Activated CD4-positive, alpha-beta T cell treated with anti-CD3 and anti-CD28 coated beads, Interleukin-2, amount 10 ng/mL, durations not matched to agents 24 days and 14 days (primary cell): ENCODE measurements around the gene SNAP47. TPM values are rescaled to one million over a fixed set of nuclear protein-coding genes. Genes with fewer than 3 reads are reported as not detected.

Source experiments
- DNase-seq: peaks from one replicate; pipeline ENCODE4 v3.0.0; 2022
- H3K27ac Mint-ChIP-seq: one replicate; pipeline ENCODE4 v1.8.0; 2022; ENCODE audit warnings: mild to moderate bottlenecking, mixed read lengths
- H3K27me3 Mint-ChIP-seq: one replicate; pipeline ENCODE4 v1.8.0; 2022; ENCODE audit warnings: mixed read lengths
- H3K36me3 Mint-ChIP-seq: one replicate; pipeline ENCODE4 v1.8.0; 2022; ENCODE audit warnings: low read depth, mild to moderate bottlenecking, mixed read lengths
- H3K4me1 Mint-ChIP-seq: one replicate; pipeline ENCODE4 v1.8.0; 2021; ENCODE audit warnings: mixed read lengths
- H3K4me3 Mint-ChIP-seq: one replicate; pipeline ENCODE4 v1.8.0; 2022; ENCODE audit warnings: mild to moderate bottlenecking, moderate library complexity, mixed read lengths
- H3K9me3 Mint-ChIP-seq: one replicate; pipeline ENCODE4 v1.8.0; 2021; ENCODE audit warnings: mixed read lengths
- intact Hi-C: fragments of 100-400 bp; cut with micrococcal nuclease; formaldehyde crosslinking; loops from one replicate; pipeline ENCODE4 v1.15.1; 2023
- total RNA-seq: library from RNA; stranded (reverse); gene quantifications from 2 replicates; pipeline ENCODE4 v1.2.3, GENCODE V29; 2022

SNAP47 gene
- total RNA-seq, 1 donor from 2014 or later, result 30.9 TPM

DNA sequence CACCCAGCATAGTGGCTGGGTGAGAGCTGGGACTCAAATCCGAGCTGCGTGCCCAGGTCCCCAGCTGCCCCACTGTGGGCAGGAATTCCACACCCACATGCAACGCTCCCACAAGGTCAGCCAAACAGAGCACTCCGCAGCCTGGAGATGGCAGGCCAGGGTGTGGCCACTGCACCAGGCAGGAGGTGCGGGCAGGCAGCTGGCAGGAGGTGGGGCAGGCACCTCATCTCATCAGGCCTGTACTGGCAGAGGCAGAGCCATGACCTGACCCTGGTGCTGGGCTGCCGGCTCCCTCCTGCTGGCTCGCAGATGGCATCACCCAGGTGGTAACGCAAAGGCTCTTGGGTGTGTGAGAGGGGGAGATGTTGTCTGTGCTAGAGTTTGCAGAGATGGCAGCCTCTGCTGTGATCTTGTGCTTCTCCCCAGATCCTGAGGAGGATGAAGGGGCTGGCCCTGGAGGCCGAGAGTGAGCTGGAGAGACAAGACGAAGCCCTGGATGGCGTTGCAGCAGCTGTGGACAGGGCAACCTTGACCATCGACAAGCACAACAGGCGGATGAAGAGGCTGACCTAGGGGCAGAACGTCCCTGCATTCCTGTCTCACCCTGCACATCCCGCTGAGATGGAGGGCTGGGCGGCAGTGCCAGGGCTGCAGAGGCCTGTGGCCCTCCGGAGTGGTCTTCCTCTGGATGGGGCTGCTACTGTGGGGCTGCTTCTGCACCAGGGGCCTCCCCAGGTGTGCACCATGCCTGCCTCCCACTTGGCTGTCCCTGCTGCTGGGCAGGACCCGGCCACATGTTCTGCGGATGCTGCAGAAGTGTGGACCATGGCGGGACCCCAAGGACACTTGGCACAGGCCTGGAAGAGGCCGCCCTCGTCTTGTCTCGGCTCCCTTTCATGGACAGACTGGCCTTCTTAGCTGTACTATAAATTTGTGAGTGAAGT, 45.1 kb downstream of the SNAP47 start:
- intact Hi-C loops, result no loop called here
- H3K4me3 Mint-ChIP-seq, result no peak overlapping the region
- peaks cover under 1% of the 10 kb centered on the region for H3K4me1 Mint-ChIP-seq
- no peak overlapping the region for H3K27ac Mint-ChIP-seq
- DNase-seq, result no peak
- no peaks in the 10 kb centered on the region for H3K27me3 Mint-ChIP-seq
- no peaks in the 10 kb centered on the region for H3K9me3 Mint-ChIP-seq
- H3K36me3 Mint-ChIP-seq, result peaks cover 8% of the 10 kb centered on the region

DNA sequence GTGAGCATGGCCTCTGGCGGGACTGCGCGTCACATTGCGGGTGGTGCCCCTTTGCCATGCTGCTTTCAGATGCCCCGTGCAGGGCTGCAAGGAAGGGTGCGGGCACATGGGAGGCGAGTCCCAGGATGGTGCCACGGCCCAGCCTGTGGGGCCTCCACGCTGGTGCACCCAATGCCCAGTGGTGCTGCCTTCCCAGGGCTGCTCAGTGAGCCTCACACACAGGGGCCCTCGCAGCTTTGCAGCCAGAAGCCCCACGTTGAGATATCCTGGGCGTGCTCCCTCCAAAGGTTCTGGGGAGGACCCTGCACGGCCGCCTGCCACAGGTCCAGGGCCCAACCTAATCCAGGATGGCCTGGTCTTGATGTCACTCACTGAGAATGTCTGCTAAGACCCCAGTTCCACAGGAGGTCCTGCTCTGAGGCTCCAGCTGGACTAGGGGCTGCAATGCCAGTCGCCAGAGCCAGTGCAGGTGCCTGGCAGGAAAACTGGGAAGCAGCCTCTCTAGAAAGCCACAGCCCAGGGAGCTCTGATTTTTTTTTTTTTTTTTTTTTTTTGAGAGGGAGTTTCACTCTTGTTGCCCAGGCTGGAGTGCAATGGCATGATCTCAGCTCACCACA, 46.2 kb downstream of the SNAP47 start:
- Mint-ChIP-seq H3K27ac (no peak overlapping the region), H3K4me3 (no peak overlapping the region), H3K27me3 (peaks cover 2% of the 10 kb centered on the region), H3K9me3 (no peaks in the 10 kb centered on the region), H3K4me1 (peaks cover 3% of the 10 kb centered on the region), H3K36me3 (peaks cover 8% of the 10 kb centered on the region)
- no peak for DNase-seq
- intact Hi-C loops, result no loop called here

DNA sequence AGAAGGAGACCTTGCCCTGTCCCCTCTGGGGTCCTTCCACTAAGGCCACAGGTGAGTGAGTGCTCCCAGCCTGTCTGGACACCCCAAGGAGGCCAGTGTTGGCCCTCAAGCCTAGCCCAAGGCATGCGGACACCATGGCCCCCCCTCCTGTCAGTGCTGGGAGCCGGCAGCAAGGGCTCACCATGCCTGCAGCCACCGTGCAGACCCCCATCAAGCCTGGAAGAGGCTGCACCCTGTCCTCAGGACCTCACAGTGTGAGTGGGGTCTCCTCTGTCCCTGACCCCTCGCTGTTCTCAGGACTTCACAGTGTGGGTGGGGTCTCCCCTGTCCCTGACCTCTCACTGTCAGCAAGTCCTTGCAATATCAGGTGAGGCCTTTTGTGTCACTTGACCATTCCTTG, 47.0 kb downstream of the SNAP47 start:
- intact Hi-C loops, result no loop called here
- Mint-ChIP-seq H3K27ac (no peak overlapping the region), H3K36me3 (peaks cover 6% of the 10 kb centered on the region), H3K9me3 (no peaks in the 10 kb centered on the region), H3K4me3 (no peak overlapping the region), H3K27me3 (peaks cover 2% of the 10 kb centered on the region), H3K4me1 (peaks cover 6% of the 10 kb centered on the region)
- DNase-seq, result no peak

DNA sequence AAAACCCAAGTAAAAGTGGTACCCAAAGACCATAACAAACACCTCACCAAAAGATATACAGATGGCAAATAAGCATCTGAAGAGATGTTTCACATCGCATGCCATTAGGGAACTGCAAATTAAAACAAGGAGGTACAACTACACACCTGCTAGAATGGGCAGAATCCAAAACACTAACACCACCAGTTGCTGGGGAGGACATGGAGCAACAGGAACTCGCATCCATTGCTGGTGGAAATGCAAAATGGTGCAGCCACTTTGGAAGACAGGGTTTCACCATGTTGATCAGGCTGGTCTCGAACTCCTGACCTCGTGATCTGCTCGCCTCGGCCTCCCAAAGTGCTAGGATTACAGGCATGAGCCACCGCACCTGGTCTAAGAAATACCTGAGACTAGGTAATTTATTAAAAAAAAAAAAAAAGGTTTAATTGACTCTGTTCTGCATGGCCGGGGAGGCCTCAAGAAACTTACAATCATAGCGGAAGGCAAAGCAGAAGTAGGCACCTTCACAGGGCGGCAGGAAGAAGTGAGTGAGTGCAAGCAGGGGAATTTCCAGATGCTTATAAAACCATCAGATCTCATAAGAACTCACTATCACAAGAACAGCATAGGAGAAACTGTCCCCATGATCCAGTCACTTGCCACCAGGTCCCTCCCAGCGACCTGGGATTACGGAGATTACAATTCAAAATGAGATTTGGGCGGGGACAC, 50.0 kb downstream of the SNAP47 start:
- H3K9me3 Mint-ChIP-seq, result no peaks in the 10 kb centered on the region
- no peak overlapping the region for H3K27ac Mint-ChIP-seq
- intact Hi-C loops, result no loop called here
- H3K27me3 Mint-ChIP-seq, result peaks cover 9% of the 10 kb centered on the region
- H3K4me3 Mint-ChIP-seq, result no peak overlapping the region
- peaks cover 6% of the 10 kb centered on the region for H3K36me3 Mint-ChIP-seq
- peaks cover 12% of the 10 kb centered on the region for H3K4me1 Mint-ChIP-seq
- peak; percentile 55 for DNase-seq

DNA sequence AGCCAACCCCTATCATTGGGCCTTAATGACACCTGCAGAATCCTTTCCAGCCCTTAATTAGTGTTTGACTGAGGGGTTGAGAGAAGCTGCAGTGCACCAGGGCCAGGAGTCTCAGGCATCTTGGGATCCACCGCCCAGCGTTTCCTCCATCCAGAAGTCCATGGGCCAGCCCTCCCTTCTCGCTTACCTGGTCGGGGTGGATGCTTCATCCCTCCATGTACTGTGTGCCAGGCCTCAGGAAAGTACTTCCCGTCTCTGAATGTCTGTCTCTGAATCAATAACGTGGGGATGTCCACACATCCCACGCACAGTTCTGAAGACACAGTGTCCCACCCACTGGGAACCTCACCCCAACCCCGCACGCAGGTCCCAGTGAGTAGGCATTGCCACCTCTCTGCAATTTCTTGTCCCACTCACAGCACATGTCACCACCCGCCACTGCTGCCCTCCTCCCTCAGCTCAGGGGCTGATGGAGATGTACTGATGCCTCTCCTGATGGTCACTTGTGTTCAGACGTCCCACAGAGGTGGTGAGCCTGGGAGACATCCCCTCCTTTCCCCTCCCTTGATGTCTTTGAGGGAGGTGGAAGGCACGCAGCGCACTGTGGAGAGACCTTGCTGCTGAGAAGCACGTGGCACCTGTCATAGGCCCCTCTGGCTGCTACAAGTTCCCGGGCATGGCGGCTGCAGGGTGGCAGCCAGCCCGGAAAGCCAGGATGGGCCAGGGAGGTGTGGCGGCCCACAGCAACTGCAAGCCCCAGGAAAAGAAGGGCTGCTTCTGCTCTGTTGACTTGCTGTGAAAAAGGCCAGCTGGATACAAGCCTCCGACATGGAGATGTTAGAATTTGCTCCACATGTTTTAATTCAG, 50.8 kb downstream of the SNAP47 start:
- Mint-ChIP-seq H3K4me1 (peaks cover 12% of the 10 kb centered on the region), H3K27ac (no peak overlapping the region), H3K4me3 (no peak overlapping the region), H3K9me3 (no peaks in the 10 kb centered on the region), H3K27me3 (peaks cover 9% of the 10 kb centered on the region), H3K36me3 (peaks cover 6% of the 10 kb centered on the region)
- intact Hi-C loops, result no loop called here
- DNase-seq, result peak; percentile 56

DNA sequence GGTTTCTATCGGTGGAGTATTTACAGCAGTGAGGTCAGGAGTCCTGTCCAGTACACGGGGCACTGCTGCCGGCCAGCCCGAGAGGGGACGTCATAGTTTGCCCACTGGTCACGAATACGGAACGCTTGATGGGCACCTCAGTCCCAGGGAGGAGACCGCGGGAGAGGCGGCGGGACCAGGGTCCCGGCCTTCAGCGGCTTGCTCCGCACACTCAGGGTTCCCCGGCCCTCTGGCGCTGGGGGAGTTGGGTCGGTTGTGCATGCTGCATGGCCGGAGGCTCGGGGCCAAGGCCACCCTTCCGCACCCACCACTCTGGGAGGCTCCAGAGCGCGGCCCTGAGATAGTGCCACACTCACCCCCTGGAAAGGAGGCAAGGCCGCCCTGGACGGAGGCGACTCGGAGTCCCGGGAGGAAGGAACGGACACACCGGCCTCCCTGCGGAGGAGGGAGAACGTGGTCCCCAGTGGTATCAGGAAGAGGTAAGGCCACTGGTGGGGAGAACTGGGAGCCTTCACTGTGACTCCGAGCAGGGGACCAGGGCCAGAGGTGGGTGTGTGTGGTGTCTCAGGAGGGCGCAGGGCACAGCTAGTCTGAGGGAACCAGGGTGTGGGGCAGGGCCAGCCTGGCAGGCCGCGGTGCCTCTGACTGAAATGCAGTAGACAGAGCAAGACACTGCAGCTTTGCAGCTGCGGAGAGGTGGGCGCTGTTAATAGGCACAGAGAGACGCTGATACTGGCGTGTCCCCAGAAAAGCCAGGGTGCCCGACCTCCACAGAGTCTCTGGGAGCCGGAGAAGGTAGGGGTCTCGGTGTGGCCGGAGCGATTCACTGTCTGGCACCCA, 51.7 kb downstream of the SNAP47 start:
- Mint-ChIP-seq H3K4me3 (peak overlapping the region; percentile 83), H3K4me1 (peaks cover 12% of the 10 kb centered on the region), H3K36me3 (peaks cover 6% of the 10 kb centered on the region), H3K9me3 (no peaks in the 10 kb centered on the region), H3K27ac (peak overlapping the region; percentile 9), H3K27me3 (peaks cover 9% of the 10 kb centered on the region)
- peak; percentile 65 for DNase-seq
- intact Hi-C loops, result no loop called here

DNA sequence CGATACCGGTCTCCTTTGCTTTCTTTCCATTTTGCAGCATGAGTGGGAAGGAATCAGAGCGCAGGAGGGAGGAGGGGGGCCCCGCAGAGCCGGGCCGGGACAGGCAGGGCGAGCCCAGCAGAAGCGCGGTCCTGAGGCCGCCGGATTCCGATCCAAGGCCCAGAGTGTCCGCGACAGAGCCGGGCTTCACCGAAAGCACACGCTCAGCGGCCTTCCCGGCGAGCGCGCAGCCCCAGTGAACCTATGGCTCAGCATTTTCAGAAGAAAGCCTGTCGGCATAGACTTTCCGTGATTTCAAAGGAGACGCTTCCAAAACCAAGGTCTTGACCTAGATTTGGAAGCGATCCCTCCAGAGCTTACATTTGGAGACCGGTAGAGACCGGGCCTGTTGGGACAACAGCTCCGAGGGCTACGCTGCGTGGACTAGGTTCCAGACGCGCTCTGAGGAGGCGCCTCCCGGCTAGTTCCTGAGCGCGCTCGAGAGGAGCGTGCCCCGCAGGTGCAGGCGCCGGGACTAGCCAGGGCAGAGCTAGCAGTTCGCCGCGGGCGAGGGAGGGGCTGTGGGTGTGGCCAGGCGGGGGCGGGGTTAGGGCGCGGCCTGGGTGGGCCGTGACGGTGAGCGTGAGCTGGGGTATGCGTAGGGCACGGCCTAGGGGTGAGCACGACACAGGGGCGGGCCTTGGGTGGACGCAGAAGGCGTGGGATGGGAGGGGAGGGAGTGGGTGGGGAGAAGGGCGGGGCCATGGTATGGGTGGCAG, 52.5 kb downstream of the SNAP47 start:
- peak overlapping the region; percentile 21 for H3K27ac Mint-ChIP-seq
- H3K36me3 Mint-ChIP-seq, result no peaks in the 10 kb centered on the region
- intact Hi-C loops, result loop anchor here (1.0 to 2.0 kb wide), 3 partner anchors 25 to 295 kb away; partner anchors contain the start of genes ARF1, JMJD4 and SNAP47
- H3K4me1 Mint-ChIP-seq, result peaks cover 12% of the 10 kb centered on the region
- H3K9me3 Mint-ChIP-seq, result no peaks in the 10 kb centered on the region
- peaks cover 9% of the 10 kb centered on the region for H3K27me3 Mint-ChIP-seq
- DNase-seq, result peak; percentile 96
- peak overlapping the region; percentile 83 for H3K4me3 Mint-ChIP-seq

DNA sequence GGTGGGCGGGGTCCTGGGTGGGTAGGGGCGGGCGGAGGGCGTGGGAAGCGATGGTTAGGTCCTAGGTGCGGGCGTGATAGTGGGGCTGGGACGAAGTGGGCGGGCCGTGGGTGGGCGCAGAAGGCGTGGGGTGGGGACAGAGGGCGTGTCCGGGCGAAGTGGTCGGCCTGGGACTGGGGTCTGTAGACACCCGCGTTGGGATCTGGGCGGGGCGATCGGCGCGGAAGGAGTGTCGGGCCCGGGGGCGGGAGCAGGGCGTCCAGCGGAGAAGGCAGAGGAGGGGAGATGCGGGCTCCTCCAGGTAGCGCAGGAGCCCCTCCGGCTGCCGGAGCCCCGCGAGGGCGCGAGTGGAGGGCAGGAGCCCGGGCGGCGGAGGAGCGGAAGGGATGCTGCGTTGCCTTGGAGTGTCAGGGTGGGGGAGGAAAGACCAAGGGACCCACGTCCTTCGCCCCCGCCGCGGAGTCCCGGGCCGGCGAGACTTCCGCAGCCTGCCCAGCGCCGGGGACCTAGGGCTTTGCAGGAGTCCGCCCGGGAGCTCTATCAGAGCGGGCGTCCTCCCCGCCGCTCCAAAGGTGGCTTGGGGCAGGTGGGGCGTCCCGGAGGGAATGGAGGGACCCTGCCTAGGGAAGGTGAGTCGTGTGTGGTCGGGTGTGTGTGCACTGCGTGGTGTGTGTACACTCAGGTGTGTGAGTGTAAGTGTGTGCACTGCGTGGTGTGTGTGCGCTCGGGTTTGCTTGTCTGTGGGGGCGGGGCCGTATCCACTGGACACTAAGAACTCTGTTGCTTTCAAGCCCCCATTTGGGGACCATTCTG, 53.2 kb downstream of the SNAP47 start:
- peaks cover 9% of the 10 kb centered on the region for H3K27me3 Mint-ChIP-seq
- no peaks in the 10 kb centered on the region for H3K36me3 Mint-ChIP-seq
- H3K9me3 Mint-ChIP-seq, result no peaks in the 10 kb centered on the region
- H3K4me3 Mint-ChIP-seq, result peak overlapping the region; percentile 83
- DNase-seq, result peak; percentile 95
- H3K27ac Mint-ChIP-seq, result no peak overlapping the region
- intact Hi-C loops, result loop anchor here (1.0 to 2.0 kb wide), 3 partner anchors 26 to 294 kb away; partner anchors contain the start of genes ARF1, JMJD4 and SNAP47
- H3K4me1 Mint-ChIP-seq, result peaks cover 12% of the 10 kb centered on the region

DNA sequence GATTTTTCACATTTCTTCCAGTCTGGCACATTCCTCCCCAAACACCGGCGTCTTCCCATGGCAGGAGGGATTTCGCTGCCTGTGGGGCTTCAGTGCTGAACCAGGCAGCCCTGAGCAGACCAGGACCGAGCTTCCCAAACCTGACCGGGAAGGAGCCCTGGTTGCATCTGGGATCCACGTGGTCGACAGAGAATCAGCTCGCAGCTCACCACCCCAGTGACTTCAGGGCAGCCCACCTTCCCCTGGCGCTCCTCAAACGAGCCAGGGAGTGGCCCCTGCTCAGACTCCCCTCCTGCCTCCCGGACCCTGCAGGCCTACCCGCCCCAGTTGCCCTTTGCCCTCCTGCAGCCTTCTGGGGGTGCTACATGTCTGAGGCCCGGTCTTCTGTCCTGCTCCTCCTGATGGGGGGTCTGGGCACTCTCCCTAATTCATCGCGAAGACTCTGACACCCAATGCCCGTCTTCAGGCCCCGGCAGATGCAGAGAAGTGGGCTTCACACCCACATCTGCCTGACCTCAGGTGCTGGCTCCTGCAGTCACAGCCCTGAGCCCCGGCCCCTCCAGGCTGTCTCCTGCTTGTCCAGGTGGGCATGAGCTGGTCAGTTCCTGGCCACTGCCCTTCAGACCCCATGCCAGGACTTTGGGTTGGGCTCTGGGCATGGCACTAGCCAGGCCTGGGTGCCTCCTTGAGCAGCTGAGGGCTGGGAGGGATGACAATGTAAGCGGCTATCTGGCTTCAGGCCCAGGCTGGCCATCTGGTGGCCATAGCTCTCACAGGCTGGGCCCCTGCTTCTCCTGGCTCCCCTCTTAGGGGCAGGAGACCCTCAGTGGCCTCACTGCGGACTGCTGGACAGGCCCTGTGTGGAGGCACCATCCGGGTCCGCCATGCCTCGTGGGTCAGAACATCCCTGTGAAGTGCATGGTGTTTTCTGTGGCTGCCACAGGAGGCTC, 54.1 kb downstream of the SNAP47 start:
- Mint-ChIP-seq H3K27ac (no peak overlapping the region), H3K36me3 (no peaks in the 10 kb centered on the region), H3K4me3 (peak overlapping the region; percentile 83), H3K27me3 (peaks cover 9% of the 10 kb centered on the region), H3K4me1 (peaks cover 12% of the 10 kb centered on the region), H3K9me3 (no peaks in the 10 kb centered on the region)
- peak; percentile 63 for DNase-seq
- intact Hi-C loops, result loop anchor here (2.0 kb wide), 1 partner anchor 27 kb away; no protein-coding TSS in a partner anchor

DNA sequence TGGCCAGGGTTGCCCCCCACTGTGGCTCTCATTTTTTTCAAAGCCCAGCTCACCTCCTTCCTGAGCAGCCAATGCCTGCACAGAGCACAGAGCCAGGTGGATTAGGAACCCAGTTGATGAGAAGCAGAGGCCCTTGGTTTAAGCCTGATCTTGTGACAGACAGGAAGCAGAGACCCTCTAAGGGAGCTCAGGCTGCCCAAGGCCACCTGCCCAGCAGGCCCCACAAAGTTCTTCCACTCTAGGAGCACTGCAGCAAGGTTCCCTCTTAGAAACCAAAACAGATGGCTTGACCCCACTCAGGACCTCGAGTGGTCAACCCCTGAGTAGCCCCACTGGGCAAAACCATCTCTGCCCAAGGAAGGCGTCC, 54.8 kb downstream of the SNAP47 start:
- peak; percentile 54 for DNase-seq
- Mint-ChIP-seq H3K27me3 (peaks cover 9% of the 10 kb centered on the region), H3K36me3 (no peaks in the 10 kb centered on the region), H3K27ac (no peak overlapping the region), H3K9me3 (no peaks in the 10 kb centered on the region), H3K4me1 (peaks cover 12% of the 10 kb centered on the region), H3K4me3 (no peak overlapping the region)
- intact Hi-C loops, result no loop called here
